RWPE1 (cell line): ENCODE measurements around the gene NAA38.

Experiments used
- CTCF ChIA-PET: fragments of 350-600 bp; sonication (Branson Sonifier 250); formaldehyde crosslinking; extraction: SDS; loops from one replicate; lab custom pipeline; 2021; lab: Yijun Ruan, JAX
- POLR2A ChIA-PET: fragments of 400-600 bp; formaldehyde crosslinking; extraction: SDS; loops from one replicate; lab custom pipeline; 2020; ENCODE audit warnings: antibody characterized with exemption; ENCODE audit not compliant: low non-redundant PET; lab: Yijun Ruan, JAX
- DNase-seq: peaks from one replicate; pipeline ENCODE4 v3.0.0; 2012; ENCODE audit warnings: low spot score
- H3K27ac ChIP-seq: fragments of 450-650 bp; 2 replicates; pipeline ENCODE4 v1.5.1; 2017
- TF ChIP-seq, protein P1 (sequence below): fragments of 450-650 bp; conservative IDR thresholded peaks from 2 replicates; pipeline ENCODE4 v1.5.1; 2017; ENCODE audit warnings: low read depth, mild to moderate bottlenecking

Gene NAA38

DNA sequence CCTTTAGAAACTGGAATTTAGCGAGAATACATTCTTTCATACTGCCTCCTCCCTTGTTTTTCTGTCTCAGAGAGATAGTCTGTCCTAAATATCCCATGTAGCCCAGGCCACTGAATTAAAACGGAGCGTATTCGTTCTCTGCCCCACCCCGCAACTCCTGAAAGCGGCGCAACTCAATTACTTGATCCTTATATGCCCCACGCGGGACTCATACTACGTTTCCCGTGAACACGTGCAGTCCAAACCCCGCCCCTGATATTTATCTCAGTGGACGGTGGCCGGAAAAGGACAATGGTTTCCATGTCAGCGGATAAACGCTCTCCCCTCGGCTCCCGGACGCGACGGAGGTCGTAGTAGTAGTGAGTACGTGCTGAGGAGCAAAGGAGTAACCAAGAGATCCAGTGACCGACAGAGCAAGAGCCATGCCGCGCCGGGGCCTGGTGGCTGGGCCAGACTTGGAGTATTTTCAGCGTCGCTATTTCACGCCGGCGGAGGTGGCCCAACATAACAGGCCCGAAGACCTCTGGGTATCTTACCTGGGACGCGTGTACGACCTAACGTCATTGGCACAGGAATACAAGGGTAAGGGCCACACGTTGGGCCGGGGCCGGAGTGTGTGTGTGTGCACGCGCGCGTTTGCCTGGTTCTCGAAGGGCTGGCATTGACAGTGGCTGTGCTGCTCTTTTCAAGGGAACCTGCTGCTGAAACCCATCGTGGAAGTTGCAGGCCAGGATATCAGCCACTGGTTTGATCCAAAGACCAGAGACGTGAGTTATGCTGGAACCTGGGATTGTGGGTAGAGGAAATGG lies 558 bp upstream of the NAA38 start, which contains the start of gene CYB5D1:
TSS of gene CYB5D1 (plus strand) at position 291 of the 809 bp plus-strand sequence. CDS start at position 423, 132 bp downstream.
- CTCF ChIA-PET: interaction anchor here (0.6 to 2.3 kb wide), 6 partner anchors 8 to 199 kb away, joined by 3 to 13 read pairs (median 4); no protein-coding TSS in a partner anchor
- POLR2A ChIA-PET: interaction anchor here (1.0 to 1.1 kb wide), 2 partner anchors 14 to 19 kb away, joined by 3 to 7 read pairs; no protein-coding TSS in a partner anchor
- TF ChIP-seq, protein P1, sequence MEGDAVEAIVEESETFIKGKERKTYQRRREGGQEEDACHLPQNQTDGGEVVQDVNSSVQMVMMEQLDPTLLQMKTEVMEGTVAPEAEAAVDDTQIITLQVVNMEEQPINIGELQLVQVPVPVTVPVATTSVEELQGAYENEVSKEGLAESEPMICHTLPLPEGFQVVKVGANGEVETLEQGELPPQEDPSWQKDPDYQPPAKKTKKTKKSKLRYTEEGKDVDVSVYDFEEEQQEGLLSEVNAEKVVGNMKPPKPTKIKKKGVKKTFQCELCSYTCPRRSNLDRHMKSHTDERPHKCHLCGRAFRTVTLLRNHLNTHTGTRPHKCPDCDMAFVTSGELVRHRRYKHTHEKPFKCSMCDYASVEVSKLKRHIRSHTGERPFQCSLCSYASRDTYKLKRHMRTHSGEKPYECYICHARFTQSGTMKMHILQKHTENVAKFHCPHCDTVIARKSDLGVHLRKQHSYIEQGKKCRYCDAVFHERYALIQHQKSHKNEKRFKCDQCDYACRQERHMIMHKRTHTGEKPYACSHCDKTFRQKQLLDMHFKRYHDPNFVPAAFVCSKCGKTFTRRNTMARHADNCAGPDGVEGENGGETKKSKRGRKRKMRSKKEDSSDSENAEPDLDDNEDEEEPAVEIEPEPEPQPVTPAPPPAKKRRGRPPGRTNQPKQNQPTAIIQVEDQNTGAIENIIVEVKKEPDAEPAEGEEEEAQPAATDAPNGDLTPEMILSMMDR: no peak
- peak within 1 kb of the TSS; percentile 94 for H3K27ac ChIP-seq
- DNase-seq: no peak

DNA sequence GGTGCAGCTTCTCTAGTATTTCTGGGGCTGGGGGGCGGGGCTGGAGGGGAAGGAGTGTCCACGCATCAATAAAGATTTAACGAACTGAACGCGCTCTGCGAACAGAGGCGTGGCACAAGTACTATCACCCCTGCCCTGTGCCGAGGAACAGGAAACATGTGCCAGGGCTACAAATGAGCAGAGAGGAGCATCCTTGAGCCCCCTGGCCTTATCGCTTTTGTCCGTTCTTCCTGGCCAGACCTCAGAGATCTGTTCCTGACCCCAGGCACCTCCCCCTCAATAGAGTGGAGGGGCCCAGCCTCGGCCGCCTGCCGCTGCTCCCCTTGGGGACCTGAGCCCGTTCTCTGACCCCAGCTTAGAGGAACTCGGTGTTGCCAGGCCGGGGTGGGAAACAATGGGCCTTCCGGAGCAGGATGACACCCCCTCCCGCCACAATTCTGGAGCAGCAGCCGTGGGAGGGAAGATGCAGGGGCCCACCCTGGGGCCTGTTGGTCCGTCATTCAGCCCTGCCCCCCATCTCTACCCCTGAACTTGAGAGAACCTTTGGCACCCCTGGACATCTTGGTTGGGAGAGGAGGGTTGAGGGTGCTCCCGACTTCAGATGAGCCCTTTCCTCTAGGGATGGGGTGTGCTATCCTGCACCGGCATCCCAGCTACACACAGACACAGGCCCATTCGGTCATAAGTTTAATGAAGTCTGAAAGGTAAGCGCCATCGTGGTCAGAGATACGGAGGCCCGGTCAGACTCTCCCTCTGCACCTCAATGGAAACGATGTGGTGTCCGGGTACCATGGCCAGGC lies 1.1 kb downstream of the NAA38 start:
- DNase-seq: no peak
- TF ChIP-seq, protein P1: no peak
- CTCF ChIA-PET: interaction anchor here (0.6 to 2.3 kb wide), 6 partner anchors 10 to 201 kb away, joined by 3 to 13 read pairs (median 4); no protein-coding TSS in a partner anchor
- POLR2A ChIA-PET: interaction anchor here (1.0 kb wide), 1 partner anchor 13 kb away, joined by 3 read pairs; no protein-coding TSS in a partner anchor
- peak overlapping the region; percentile 94 for H3K27ac ChIP-seq

DNA sequence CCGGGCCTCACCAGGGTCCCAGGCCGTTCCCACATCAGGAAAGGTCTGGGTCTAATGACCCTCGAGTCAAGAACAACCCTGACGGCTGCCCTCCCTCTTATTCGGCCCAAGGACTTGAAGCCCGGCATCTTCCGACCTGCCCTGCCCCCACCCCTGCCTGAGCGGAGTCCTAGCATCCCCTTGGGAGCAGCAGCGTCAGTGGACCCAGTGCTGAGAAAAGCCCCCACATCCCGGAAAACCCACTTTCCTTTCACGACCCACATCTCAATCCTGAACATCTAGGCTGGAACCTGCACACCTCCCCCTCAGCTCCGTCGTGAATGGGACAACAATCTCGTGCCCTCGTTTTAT lies 1.7 kb downstream of the NAA38 start:
- POLR2A ChIA-PET: no interaction called here
- CTCF ChIA-PET: interaction anchor here (0.6 to 2.3 kb wide), 3 partner anchors 17 to 112 kb away, joined by 4 to 13 read pairs (median 6); no protein-coding TSS in a partner anchor

DNA sequence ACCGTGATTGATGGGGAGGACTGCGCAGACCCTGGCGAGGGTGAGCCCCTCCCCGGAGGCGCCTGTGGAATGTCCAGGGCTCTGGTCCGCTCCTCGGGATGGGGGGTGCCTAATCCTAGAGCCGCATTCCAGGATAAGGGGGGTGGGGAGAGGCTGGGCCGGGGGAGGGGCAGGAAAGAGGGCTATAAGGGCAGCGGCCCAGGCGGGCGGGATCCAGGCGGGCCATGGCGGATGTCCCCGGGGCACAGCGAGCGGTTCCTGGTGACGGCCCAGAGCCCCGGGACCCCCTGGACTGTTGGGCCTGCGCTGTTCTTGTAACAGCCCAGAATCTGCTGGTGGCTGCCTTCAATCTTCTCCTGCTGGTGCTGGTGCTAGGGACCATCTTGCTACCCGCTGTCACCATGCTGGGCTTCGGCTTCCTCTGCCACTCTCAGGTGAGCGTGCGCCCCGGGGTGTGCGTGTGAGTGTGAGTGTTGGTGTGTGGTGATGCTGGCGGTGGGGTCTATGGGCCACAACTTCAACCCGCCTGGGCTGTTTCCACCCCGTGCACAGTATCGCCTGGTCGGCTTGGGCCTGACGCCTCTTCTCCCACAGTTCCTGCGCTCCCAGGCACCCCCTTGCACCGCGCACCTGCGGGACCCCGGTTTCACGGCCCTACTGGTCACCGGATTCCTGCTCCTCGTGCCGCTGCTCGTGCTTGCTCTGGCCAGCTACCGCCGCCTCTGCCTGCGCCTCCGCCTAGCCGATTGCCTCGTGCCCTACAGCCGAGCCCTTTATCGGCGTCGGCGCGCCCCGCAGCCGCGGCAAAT lies 2.3 kb downstream of the NAA38 start, which contains the start of gene TMEM88:
TSS of gene TMEM88 (plus strand) at position 216 of the 809 bp plus-strand sequence. CDS start at position 225, 9 bp downstream.
- CTCF ChIA-PET: interaction anchor here (0.6 to 2.3 kb wide), 2 partner anchors 103 to 111 kb away, joined by 6 to 13 read pairs; no protein-coding TSS in a partner anchor
- no peak for DNase-seq
- TF ChIP-seq, protein P1: no peak
- POLR2A ChIA-PET: no interaction called here
- peak within 1 kb of the TSS; percentile 94 for H3K27ac ChIP-seq

More for the DNA sequence above, 1.7 kb downstream of the NAA38 start:
- peak overlapping the region; percentile 94 for H3K27ac ChIP-seq
- TF ChIP-seq, protein P1: no peak
- no peak for DNase-seq

DNA sequence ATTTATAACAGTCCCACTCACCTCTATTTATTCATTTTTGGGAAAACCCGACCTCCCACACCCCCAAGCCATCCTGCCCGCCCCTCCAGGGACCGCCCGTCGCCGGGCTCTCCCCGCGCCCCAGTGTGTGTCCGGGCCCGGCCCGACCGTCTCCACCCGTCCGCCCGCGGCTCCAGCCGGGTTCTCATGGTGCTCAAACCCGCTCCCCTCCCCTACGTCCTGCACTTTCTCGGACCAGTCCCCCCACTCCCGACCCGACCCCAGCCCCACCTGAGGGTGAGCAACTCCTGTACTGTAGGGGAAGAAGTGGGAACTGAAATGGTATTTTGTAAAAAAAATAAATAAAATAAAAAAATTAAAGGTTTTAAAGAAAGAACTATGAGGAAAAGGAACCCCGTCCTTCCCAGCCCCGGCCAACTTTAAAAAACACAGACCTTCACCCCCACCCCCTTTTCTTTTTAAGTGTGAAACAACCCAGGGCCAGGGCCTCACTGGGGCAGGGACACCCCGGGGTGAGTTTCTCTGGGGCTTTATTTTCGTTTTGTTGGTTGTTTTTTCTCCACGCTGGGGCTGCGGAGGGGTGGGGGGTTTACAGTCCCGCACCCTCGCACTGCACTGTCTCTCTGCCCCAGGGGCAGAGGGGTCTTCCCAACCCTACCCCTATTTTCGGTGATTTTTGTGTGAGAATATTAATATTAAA lies 3.1 kb downstream of the NAA38 start:
- TF ChIP-seq, protein P1: no peak
- DNase-seq: no peak
- ChIA-PET POLR2A (no interaction called here), CTCF (no interaction called here)
- H3K27ac ChIP-seq: peak overlapping the region; percentile 94
